Measurements from ENCODE around the gene NXPE1.

NXPE1 gene

GRCh38 chr11:114553642-114554041 lies 6.0 kb downstream of the NXPE1 start:
- TF ChIP-seq CTCF (IDR thresholded peaks at IDR 0.05; ENCODE audit: low read length): no peak
- no peak for TF ChIP-seq EZH2 (IDR thresholded peaks at IDR 0.05; ENCODE audit: borderline replicate concordance, low read length)
- no peak overlapping the region for H3K4me3 ChIP-seq (ENCODE audit: low read depth, low read length, poor library complexity, severe bottlenecking)

GRCh38 chr11:114551060-114551459 lies 8.6 kb downstream of the NXPE1 start:
- TF ChIP-seq EZH2 (IDR thresholded peaks at IDR 0.05; ENCODE audit: borderline replicate concordance, low read length) (no peak), CTCF (IDR thresholded peaks at IDR 0.05; ENCODE audit: low read length) (no peak)
- H3K9me2 ChIP-seq (ENCODE audit: low read depth, low read length): no peaks in the 10 kb centered on the region
- no peaks in the 10 kb centered on the region for H3K9me3 ChIP-seq (ENCODE audit: low read length)
- no peaks in the 10 kb centered on the region for H3K79me2 ChIP-seq (ENCODE audit: insufficient read depth, low read length)
- no peak overlapping the region for H2AFZ ChIP-seq (ENCODE audit: low read length)
- H3K27me3 ChIP-seq (ENCODE audit: insufficient read depth, low read length): no peaks in the 10 kb centered on the region
- H3K4me3 ChIP-seq (ENCODE audit: low read depth, low read length, poor library complexity, severe bottlenecking): no peak overlapping the region
- no peak overlapping the region for H3K4me2 ChIP-seq (ENCODE audit: low read length)
- H3K36me3 ChIP-seq (ENCODE audit: insufficient read depth, low read length): no peaks in the 10 kb centered on the region
- no peaks in the 10 kb centered on the region for H3F3A ChIP-seq (ENCODE audit: insufficient read depth, low read length)
- no peak overlapping the region for H3K9ac ChIP-seq (ENCODE audit: low read length)
- H4K20me1 ChIP-seq (ENCODE audit: insufficient read depth, low read length): no peaks in the 10 kb centered on the region
- no peak overlapping the region for H3K27ac ChIP-seq (ENCODE audit: low read depth, low read length, poor library complexity, severe bottlenecking)
- H3K4me1 ChIP-seq (ENCODE audit: insufficient read depth, low read length, severe bottlenecking): no peaks in the 10 kb centered on the region

More at GRCh38 chr11:114553642-114554041, 6.0 kb downstream of the NXPE1 start:
- H4K20me1 ChIP-seq (ENCODE audit: insufficient read depth, low read length): no peaks in the 10 kb centered on the region
- no peak overlapping the region for H3K9ac ChIP-seq (ENCODE audit: low read length)
- H3K27ac ChIP-seq (ENCODE audit: low read depth, low read length, poor library complexity, severe bottlenecking): no peak overlapping the region
- H3K4me2 ChIP-seq (ENCODE audit: low read length): no peak overlapping the region
- no peaks in the 10 kb centered on the region for H3K9me2 ChIP-seq (ENCODE audit: low read depth, low read length)
- H3K9me3 ChIP-seq (ENCODE audit: low read length): no peaks in the 10 kb centered on the region
- no peaks in the 10 kb centered on the region for H3K79me2 ChIP-seq (ENCODE audit: insufficient read depth, low read length)
- H3K36me3 ChIP-seq (ENCODE audit: insufficient read depth, low read length): no peaks in the 10 kb centered on the region
- no peaks in the 10 kb centered on the region for H3K4me1 ChIP-seq (ENCODE audit: insufficient read depth, low read length, severe bottlenecking)
- no peaks in the 10 kb centered on the region for H3F3A ChIP-seq (ENCODE audit: insufficient read depth, low read length)
- H3K27me3 ChIP-seq (ENCODE audit: insufficient read depth, low read length): no peaks in the 10 kb centered on the region
- no peak overlapping the region for H2AFZ ChIP-seq (ENCODE audit: low read length)

GRCh38 chr11:114525682-114526081 lies 34.0 kb downstream of the NXPE1 start:
- Histone ChIP-seq H3F3A (ENCODE audit: insufficient read depth, low read length) (no peaks in the 10 kb centered on the region), H3K4me1 (ENCODE audit: insufficient read depth, low read length, severe bottlenecking) (no peaks in the 10 kb centered on the region), H4K20me1 (ENCODE audit: insufficient read depth, low read length) (no peaks in the 10 kb centered on the region), H3K4me3 (ENCODE audit: low read depth, low read length, poor library complexity, severe bottlenecking) (no peak overlapping the region), H3K9ac (ENCODE audit: low read length) (no peak overlapping the region), H3K4me2 (ENCODE audit: low read length) (no peak overlapping the region), H3K36me3 (ENCODE audit: insufficient read depth, low read length) (no peaks in the 10 kb centered on the region), H3K9me3 (ENCODE audit: low read length) (no peaks in the 10 kb centered on the region), H3K27ac (ENCODE audit: low read depth, low read length, poor library complexity, severe bottlenecking) (no peak overlapping the region), H3K79me2 (ENCODE audit: insufficient read depth, low read length) (no peaks in the 10 kb centered on the region), H2AFZ (ENCODE audit: low read length) (no peak overlapping the region), H3K27me3 (ENCODE audit: insufficient read depth, low read length) (no peaks in the 10 kb centered on the region), H3K9me2 (ENCODE audit: low read depth, low read length) (no peaks in the 10 kb centered on the region)
- TF ChIP-seq CTCF (IDR thresholded peaks at IDR 0.05; ENCODE audit: low read length) (no peak), EZH2 (IDR thresholded peaks at IDR 0.05; ENCODE audit: borderline replicate concordance, low read length) (no peak)

Measured in OCI-LY1 (cell line).